Neuronal stem cell (in vitro differentiated cells): ENCODE data around the gene SARDH.

Source experiments
- DNase-seq: peaks from one replicate; pipeline ENCODE4 v3.0.0-alpha.2; 2013; ENCODE audit warnings: low spot score
- H2AFZ ChIP-seq: one replicate; pipeline ENCODE4 v1.6.1; 2013; ENCODE audit warnings: mild to moderate bottlenecking, low read length, inconsistent platforms
- H2AK5ac ChIP-seq: 2 replicates; pipeline ENCODE4 v1.6.1; 2013; ENCODE audit warnings: low read depth, mild to moderate bottlenecking, inconsistent platforms, low read length, moderate library complexity, mixed read lengths
- H2BK120ac ChIP-seq: 2 replicates; pipeline ENCODE4 v1.6.1; 2013; ENCODE audit warnings: low read depth, mild to moderate bottlenecking, inconsistent platforms, low read length, moderate library complexity, mixed read lengths
- H2BK12ac ChIP-seq: one replicate; pipeline ENCODE4 v1.6.1; 2013; ENCODE audit warnings: low read length, inconsistent platforms
- H2BK15ac ChIP-seq: 2 replicates; pipeline ENCODE4 v1.6.1; 2013; ENCODE audit warnings: mild to moderate bottlenecking, low read length, inconsistent platforms, mixed read lengths
- H2BK5ac ChIP-seq: one replicate; pipeline ENCODE4 v1.6.1; 2013; ENCODE audit warnings: inconsistent platforms, mild to moderate bottlenecking, low read length, moderate library complexity
- H3K14ac ChIP-seq: one replicate; pipeline ENCODE4 v1.6.1; 2013; ENCODE audit warnings: low read length, inconsistent platforms
- H3K18ac ChIP-seq: 2 replicates; pipeline ENCODE4 v1.6.1; 2013; ENCODE audit warnings: low read length, inconsistent platforms
- H3K23ac ChIP-seq: 2 replicates; pipeline ENCODE4 v1.6.1; 2013; ENCODE audit warnings: low read depth, mild to moderate bottlenecking, mixed read lengths, low read length, inconsistent platforms; ENCODE audit not compliant: poor library complexity
- H3K27ac ChIP-seq: replicated peaks from 3 replicates; pipeline ENCODE4 v1.5.1; 2013; ENCODE audit warnings: low read length, inconsistent platforms
- H3K27me3 ChIP-seq, 3 experiments: 2 replicates each; pipeline ENCODE4 v1.6.1; 2013; ENCODE audit warnings: low read length in 3 of 3, mild to moderate bottlenecking in 2 of 3, inconsistent platforms in 1 of 3, low read depth in 1 of 3, mixed read lengths in 1 of 3, moderate library complexity in 1 of 3; ENCODE audit not compliant: control insufficient read depth in 3 of 3, insufficient read depth in 3 of 3
- H3K36me3 ChIP-seq, 2 donors: replicated peaks in 1 of 2; 2 replicates each; pipeline ENCODE4 v1.6.1; 2013; ENCODE audit warnings: low read length in 2 of 2; ENCODE audit not compliant: control insufficient read depth in 2 of 2, insufficient read depth in 2 of 2
- H3K4ac ChIP-seq: 2 replicates; pipeline ENCODE4 v1.6.1; 2013; ENCODE audit warnings: inconsistent platforms, mild to moderate bottlenecking, low read length, moderate library complexity
- H3K4me1 ChIP-seq, 2 donors: 1 replicate in 1 of 2; 2 replicates in 1 of 2; pipeline ENCODE4 v1.6.1; 2013; ENCODE audit warnings: low read length in 2 of 2, low read depth in 1 of 2; ENCODE audit not compliant: control insufficient read depth in 2 of 2, insufficient read depth in 1 of 2
- H3K4me2 ChIP-seq: one replicate; pipeline ENCODE4 v1.6.1; 2013; ENCODE audit warnings: mild to moderate bottlenecking, low read length, inconsistent platforms; ENCODE audit not compliant: insufficient read depth, poor library complexity, severe bottlenecking
- H3K4me3 ChIP-seq, 2 donors: 2 replicates each; pipeline ENCODE4 v1.5.1; 2013; ENCODE audit warnings: low read length in 2 of 2, mild to moderate bottlenecking in 2 of 2, inconsistent platforms in 1 of 2, moderate library complexity in 1 of 2
- H3K79me1 ChIP-seq: one replicate; pipeline ENCODE4 v1.6.1; 2013; ENCODE audit warnings: low read depth, mild to moderate bottlenecking, inconsistent platforms, low read length, moderate library complexity
- H3K9ac ChIP-seq: one replicate; pipeline ENCODE4 v1.6.1; 2013; ENCODE audit warnings: mild to moderate bottlenecking, low read depth, low read length, inconsistent platforms; ENCODE audit not compliant: poor library complexity
- H3K9me3 ChIP-seq, 2 donors: replicated peaks in 1 of 2; 2 replicates each; pipeline versions ENCODE3 to v1.6.1; 2013; ENCODE audit warnings: low read length in 2 of 2, mild to moderate bottlenecking in 2 of 2, inconsistent platforms in 1 of 2, low read depth in 1 of 2, mixed read lengths in 1 of 2, moderate library complexity in 1 of 2; ENCODE audit not compliant: control insufficient read depth in 2 of 2, insufficient read depth in 1 of 2
- H4K8ac ChIP-seq: one replicate; pipeline ENCODE4 v1.6.1; 2013; ENCODE audit warnings: low read depth, mild to moderate bottlenecking, inconsistent platforms, low read length, moderate library complexity
- H4K91ac ChIP-seq: one replicate; pipeline ENCODE4 v1.6.1; 2013; ENCODE audit warnings: low read length, low read depth, mild to moderate bottlenecking, inconsistent platforms; ENCODE audit not compliant: poor library complexity
- WGBS, 2 donors: extraction: QIAGEN DNeasy Blood & Tissue Kit; methylation state at CpG; one replicate each; pipeline ENCODE4 v1.1.7; 2013; ENCODE audit warnings: missing lambda C conversion rate in 2 of 2, mixed read lengths in 1 of 2; ENCODE audit not compliant: insufficient read length in 2 of 2, insufficient replicate concordance in 1 of 2; ENCODE audit errors: extremely low coverage in 2 of 2; 5-methylcytosine and 5-hydroxymethylcytosine counted together

The SARDH gene

GRCh38 chr9:133727277-133727875, 10.8 kb downstream of the SARDH start:
- no peak overlapping the region for H3K4me3 ChIP-seq
- H3K27ac ChIP-seq: no peak overlapping the region
- H3K36me3 ChIP-seq: no peaks in the 10 kb centered on the region
- no peak overlapping the region for H3K9ac ChIP-seq
- H2AFZ ChIP-seq: no peak overlapping the region
- no peaks in the 10 kb centered on the region for H3K4me1 ChIP-seq
- no peak overlapping the region for H2BK120ac ChIP-seq
- peak overlapping the region; percentile 65 for H2AK5ac ChIP-seq
- H3K79me1 ChIP-seq: no peaks in the 10 kb centered on the region
- no peak overlapping the region for H3K4me2 ChIP-seq
- H4K91ac ChIP-seq: no peak overlapping the region
- no peak overlapping the region for H2BK12ac ChIP-seq
- peak overlapping the region; percentile 55 for H3K23ac ChIP-seq
- peaks cover 2 to 3% of the 10 kb centered on the region in 2 donors for H3K9me3 ChIP-seq
- DNase-seq: no peak
- no peak overlapping the region for H3K4ac ChIP-seq
- peak overlapping the region; percentile 49 for H2BK15ac ChIP-seq
- peaks cover 0 to 2% (median 0%) of the 10 kb centered on the region in 3 experiments for H3K27me3 ChIP-seq
- no peak overlapping the region for H3K18ac ChIP-seq
- peak overlapping the region; percentile 40 for H3K14ac ChIP-seq
- peak overlapping the region; percentile 19 for H2BK5ac ChIP-seq
- no CpG with 5 or more reads among the region's 10 CpGs for WGBS, 2 donors
- no peak overlapping the region for H4K8ac ChIP-seq

- Histone ChIP-seq H2BK12ac (peak overlapping the region; percentile 82), H3K14ac (peak overlapping the region; percentile 47), H3K9me3 (peaks cover 2 to 3% of the 10 kb centered on the region in 2 donors), H4K8ac (peak overlapping the region; percentile 82), H3K4ac (peak overlapping the region; percentile 93), H3K23ac (peak overlapping the region; percentile 89), H3K4me2 (no peak overlapping the region), H3K18ac (peak overlapping the region; percentile 52), H3K4me1 (no peaks in the 10 kb centered on the region), H2BK120ac (no peak overlapping the region), H4K91ac (no peak overlapping the region), H3K79me1 (no peaks in the 10 kb centered on the region), H2AK5ac (peak overlapping the region; percentile 86), H2AFZ (no peak overlapping the region), H3K27me3 (peaks cover 0 to 2% (median 0%) of the 10 kb centered on the region in 3 experiments), H2BK5ac (peak overlapping the region; percentile 19), H3K36me3 (no peaks in the 10 kb centered on the region), H3K9ac (peak overlapping the region; percentile 70), H2BK15ac (peak overlapping the region; percentile 83), H3K27ac (no peak overlapping the region), H3K4me3 (peak overlapping the region in 1 of 2 donors; percentile 54)
- no peak for DNase-seq
- no CpG with 5 or more reads among the region's 14 CpGs for WGBS, 2 donors
Observed at GRCh38 chr9:133726401-133727276, 11.5 kb downstream of the SARDH start.

- no CpG with 5 or more reads among the region's 7 CpGs for WGBS, 2 donors
- no peak overlapping the region for H2BK12ac ChIP-seq
- DNase-seq: no peak
Observed at GRCh38 chr9:133725886-133726285, 12.3 kb downstream of the SARDH start.

More at GRCh38 chr9:133725886-133726285, 12.3 kb downstream of the SARDH start:
- Histone ChIP-seq H2BK5ac (no peak overlapping the region), H3K27me3 (peaks cover 0 to 2% (median 0%) of the 10 kb centered on the region in 3 experiments), H3K4me2 (no peak overlapping the region), H3K14ac (no peak overlapping the region), H3K27ac (no peak overlapping the region), H3K4me3 (no peak overlapping the region), H3K4ac (no peak overlapping the region), H2BK15ac (no peak overlapping the region), H2BK120ac (no peak overlapping the region), H3K4me1 (no peaks in the 10 kb centered on the region), H3K36me3 (no peaks in the 10 kb centered on the region), H3K9me3 (peaks cover 2 to 3% of the 10 kb centered on the region in 2 donors), H4K8ac (no peak overlapping the region), H2AK5ac (no peak overlapping the region), H3K18ac (no peak overlapping the region), H3K23ac (no peak overlapping the region), H4K91ac (no peak overlapping the region), H3K9ac (no peak overlapping the region), H2AFZ (no peak overlapping the region), H3K79me1 (no peaks in the 10 kb centered on the region)
